Measurements from ENCODE around the gene CEP104.
A peak's percentile ranks its signal among the peaks of the same experiment; 100 is the strongest.

The CEP104 gene

GRCh38 chr1:3894626-3895278 is 37.7 kb upstream of the CEP104 start:
- FAIRE-seq = no peak

GRCh38 chr1:3893190-3893589 is 36.2 kb upstream of the CEP104 start:
- no peak for FAIRE-seq

More at GRCh38 chr1:3894626-3895278, 37.7 kb upstream of the CEP104 start:
- no peak for DNase-seq (ENCODE audit: insufficient read length, low spot score)

GRCh38 chr1:3892748-3893147 is 35.7 kb upstream of the CEP104 start:
- FAIRE-seq = no peak

More at GRCh38 chr1:3893190-3893589, 36.2 kb upstream of the CEP104 start:
- no peak for DNase-seq (ENCODE audit: insufficient read length, low spot score)

GRCh38 chr1:3891329-3891865 is 34.4 kb upstream of the CEP104 start:
- DNase-seq (ENCODE audit: insufficient read length, low spot score) = no peak
- no peak for FAIRE-seq

More at GRCh38 chr1:3892748-3893147, 35.7 kb upstream of the CEP104 start:
- DNase-seq (ENCODE audit: insufficient read length, low spot score) = no peak

GRCh38 chr1:3890389-3891328 is 33.6 kb upstream of the CEP104 start:
- FAIRE-seq (no peak), DNase-seq (ENCODE audit: insufficient read length, low spot score) (no peak)

GRCh38 chr1:3889936-3890335 is 32.9 kb upstream of the CEP104 start:
- no peak for DNase-seq (ENCODE audit: insufficient read length, low spot score)
- FAIRE-seq = no peak

GRCh38 chr1:3888301-3888700 is 31.3 kb upstream of the CEP104 start:
- DNase-seq (ENCODE audit: insufficient read length, low spot score) (no peak), FAIRE-seq (no peak)

- FAIRE-seq = no peak
- no peak for DNase-seq (ENCODE audit: insufficient read length, low spot score)
Measured at GRCh38 chr1:3886691-3887090, 29.7 kb upstream of the CEP104 start.

- DNase-seq (ENCODE audit: insufficient read length, low spot score) (no peak), FAIRE-seq (no peak)
Measured at GRCh38 chr1:3886106-3886670, 29.2 kb upstream of the CEP104 start.

GRCh38 chr1:3885611-3886010 is 28.6 kb upstream of the CEP104 start:
- DNase-seq (ENCODE audit: insufficient read length, low spot score) (no peak), FAIRE-seq (no peak)

GRCh38 chr1:3884966-3885365 is 28.0 kb upstream of the CEP104 start:
- FAIRE-seq (no peak), DNase-seq (ENCODE audit: insufficient read length, low spot score) (no peak)

GRCh38 chr1:3883194-3883925 is 26.3 kb upstream of the CEP104 start:
- DNase-seq (ENCODE audit: insufficient read length, low spot score) = no peak
- FAIRE-seq = no peak

- FAIRE-seq (no peak), DNase-seq (ENCODE audit: insufficient read length, low spot score) (no peak)
Measured at GRCh38 chr1:3881193-3881480, 24.1 kb upstream of the CEP104 start.

GRCh38 chr1:3880429-3881192 is 23.6 kb upstream of the CEP104 start:
- FAIRE-seq (no peak), DNase-seq (ENCODE audit: insufficient read length, low spot score) (no peak)

GRCh38 chr1:3879787-3880428 is 22.9 kb upstream of the CEP104 start:
- FAIRE-seq = no peak
- no peak for DNase-seq (ENCODE audit: insufficient read length, low spot score)

GRCh38 chr1:3879099-3879498 is 22.1 kb upstream of the CEP104 start:
- FAIRE-seq = no peak
- no peak for DNase-seq (ENCODE audit: insufficient read length, low spot score)

GRCh38 chr1:3876716-3877115 is 19.7 kb upstream of the CEP104 start:
- FAIRE-seq = no peak

GRCh38 chr1:3874736-3875135 is 17.7 kb upstream of the CEP104 start:
- FAIRE-seq (peak; percentile 31), DNase-seq (ENCODE audit: insufficient read length, low spot score) (no peak)

More at GRCh38 chr1:3876716-3877115, 19.7 kb upstream of the CEP104 start:
- no peak for DNase-seq (ENCODE audit: insufficient read length, low spot score)

- FAIRE-seq = no peak
Measured at GRCh38 chr1:3872546-3872945, 15.5 kb upstream of the CEP104 start.

GRCh38 chr1:3871451-3871805 is 14.4 kb upstream of the CEP104 start:
- FAIRE-seq (no peak), DNase-seq (ENCODE audit: insufficient read length, low spot score) (no peak)

More at GRCh38 chr1:3872546-3872945, 15.5 kb upstream of the CEP104 start:
- DNase-seq (ENCODE audit: insufficient read length, low spot score) = no peak
